Left renal pelvis (tissue), 4 donors: ENCODE data around the gene RPL36AL. TPM values are rescaled to one million over a fixed set of nuclear protein-coding genes. Genes with fewer than 3 reads are reported as not detected.

Experiments
- DNase-seq, 4 donors: peaks; one replicate each; pipeline ENCODE4 v3.0.0-alpha.2; 2013; ENCODE audit warnings: low read depth in 4 of 4, low spot score in 3 of 4
- polyA plus RNA-seq, 4 donors: library from polyadenylated mRNA; unstranded; fragments of 120-200 nt; gene quantifications; one replicate each; pipeline ENCODE4 v1.2.1, GENCODE V29; 2013; ENCODE audit not compliant: insufficient read length in 4 of 4

Gene RPL36AL
- polyA plus RNA-seq, 4 donors: 142 to 225 (median 187) TPM

- DNase-seq: no peak
Measured at GRCh38 chr14:49583629-49584028, 36.8 kb downstream of the RPL36AL start.

DNA sequence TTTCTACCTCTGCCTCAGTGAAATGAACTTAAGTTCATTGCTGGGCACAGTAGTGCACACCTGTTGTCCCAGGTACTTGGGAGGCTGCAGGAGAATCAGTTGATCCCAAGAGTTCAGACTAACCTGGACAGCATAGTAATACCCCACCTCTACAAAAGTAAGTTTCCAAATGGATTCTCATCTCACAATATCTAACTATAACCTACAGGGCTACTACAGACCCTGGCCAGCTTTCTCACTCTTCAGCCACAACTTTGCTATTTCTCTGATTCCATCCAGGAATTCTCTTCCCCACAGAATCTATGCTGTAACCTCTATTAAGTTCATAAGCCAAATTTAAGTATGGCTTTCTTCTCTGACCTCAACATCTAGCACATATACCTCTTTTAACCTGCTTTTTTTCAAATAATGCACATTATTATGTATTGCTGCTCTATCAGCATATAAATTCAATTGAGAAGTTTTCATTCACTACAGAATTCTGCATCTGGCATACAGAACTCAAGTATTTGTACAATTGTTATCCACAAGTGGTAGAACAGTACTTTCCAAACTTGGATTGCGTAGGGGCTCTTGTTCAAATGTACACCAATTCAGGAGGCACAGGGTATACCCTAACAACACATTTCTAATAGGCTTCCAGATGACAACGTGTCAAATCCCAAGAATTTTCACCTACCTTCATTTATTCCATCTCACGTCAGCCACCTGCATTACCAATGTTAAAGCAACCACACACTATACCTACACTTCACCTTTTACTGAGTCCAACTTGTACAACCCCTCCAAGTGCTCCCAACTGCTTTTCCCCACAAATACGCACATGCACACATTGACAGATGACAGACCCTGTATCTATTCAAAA, 38.1 kb downstream of the RPL36AL start:
- no peak for DNase-seq

GRCh38 chr14:49581209-49582112, 39.0 kb downstream of the RPL36AL start:
- DNase-seq: no peak

GRCh38 chr14:49579841-49580240, 40.6 kb downstream of the RPL36AL start:
- DNase-seq: no peak

DNA sequence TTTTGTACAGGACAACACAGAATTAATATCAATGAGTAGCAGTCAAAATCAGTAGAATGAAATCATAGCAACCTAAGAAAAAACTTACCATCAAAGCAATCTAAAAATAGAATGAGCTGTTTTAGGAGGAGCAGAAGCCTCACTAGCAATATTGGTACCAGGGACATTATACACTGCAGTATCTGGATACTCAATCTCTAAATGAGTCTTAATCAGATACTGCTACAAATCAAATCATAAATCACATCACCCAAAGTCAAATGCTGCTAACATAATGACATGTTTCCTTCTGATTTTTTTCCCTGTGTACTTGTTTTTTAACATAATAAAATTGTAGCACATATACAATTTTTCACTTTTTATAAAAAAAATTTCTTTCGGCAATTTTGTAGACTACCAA, 42.3 kb downstream of the RPL36AL start:
- DNase-seq: no peak

DNA sequence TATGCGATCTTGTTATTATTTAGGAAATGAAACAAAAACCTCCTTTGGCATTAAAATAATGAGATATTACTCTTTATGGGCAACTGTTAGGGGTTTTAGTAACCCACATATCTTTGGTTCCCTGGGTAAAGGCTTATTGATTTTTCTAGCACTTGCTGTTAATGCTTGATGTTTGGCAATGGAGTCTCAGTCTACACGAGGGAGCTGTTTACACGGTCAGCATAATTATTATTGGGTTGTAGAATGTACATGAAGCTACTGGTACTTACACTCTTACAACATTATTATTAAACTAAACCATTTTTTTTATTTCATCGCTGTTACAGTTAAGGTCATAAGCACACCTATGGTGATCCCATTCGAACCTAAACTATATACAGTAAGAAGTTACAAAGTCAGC, 46.4 kb downstream of the RPL36AL start:
- DNase-seq: no peak

DNA sequence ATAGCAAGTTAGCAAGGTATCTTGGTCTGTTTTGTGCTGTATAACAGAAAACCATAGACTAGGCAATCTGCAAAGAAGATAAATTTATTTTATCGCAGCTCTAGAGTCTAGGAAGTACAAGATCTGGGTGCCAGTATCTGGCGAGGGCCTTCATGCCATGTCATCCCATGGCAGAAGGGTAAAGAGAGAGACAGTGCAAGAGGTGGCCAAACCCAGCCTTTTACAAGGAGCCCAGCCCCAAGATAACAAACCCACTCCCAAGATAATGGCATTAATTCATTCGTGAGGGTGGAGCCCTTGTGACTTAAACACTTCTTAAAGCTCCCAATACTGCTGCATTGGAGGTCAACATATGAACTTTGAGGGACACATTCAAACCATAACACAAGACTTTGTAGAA, 51.1 kb downstream of the RPL36AL start:
- no peak for DNase-seq

Other genes with a start within 250 kb of the RPL36AL start
- gene RPS29, start 34.2 kb downstream of the RPL36AL start, polyA plus RNA-seq: 1,000 to 10,000 TPM; 1,303 to 1,650 (median 1,529) TPM
- gene LRR1, start 21.7 kb downstream of the RPL36AL start, polyA plus RNA-seq: 10 to 100 TPM; 10.7 to 16.7 (median 13.9) TPM
- gene MGAT2, start 173 bp upstream of the RPL36AL start, polyA plus RNA-seq: 10 to 100 TPM in 2 of 4 donors, 1 to 10 TPM in 2; 8.1 to 20.1 (median 10.1) TPM
- 10 to 100 TPM; 16.2 to 20.0 (median 18.1) TPM for gene DNAAF2, start 14.6 kb upstream of the RPL36AL start, polyA plus RNA-seq
- gene POLE2, start 67.6 kb upstream of the RPL36AL start, polyA plus RNA-seq: 10 to 100 TPM; 14.3 to 26.8 (median 17.4) TPM
- gene KLHDC1, start 72.5 kb upstream of the RPL36AL start, polyA plus RNA-seq: 1 to 10 TPM; 4.9 to 7.9 (median 6.5) TPM
- 100 to 1,000 TPM; 108 to 157 (median 156) TPM for gene KLHDC2, start 147.5 kb upstream of the RPL36AL start, polyA plus RNA-seq
- gene NEMF, start 232.2 kb upstream of the RPL36AL start, polyA plus RNA-seq: 10 to 100 TPM; 52.8 to 97.6 (median 91.2) TPM